IMR-90 (cell line): ENCODE measurements around the gene KCNQ5. TPM values are rescaled to one million over a fixed set of nuclear protein-coding genes. Genes with fewer than 3 reads are reported as not detected.

Experiments used
- ATAC-seq: fragments of 200-7000 bp; cut with Tn5 transposase; 2 replicates; pipeline ENCODE4 v1.9.1; 2020; ENCODE audit warnings: low read depth, mild to moderate bottlenecking, moderate library complexity
- BruUV-seq: library from RNA; stranded (reverse); fragments of 400-500 nt; replicated peaks from 2 replicates; lab custom pipeline; 2021; lab: Mats Ljungman, UMichigan
- CTCF ChIA-PET: fragments of 300-600 bp; formaldehyde crosslinking; extraction: SDS; loops from one replicate; lab custom pipeline; 2021; ENCODE audit warnings: antibody characterized with exemption; lab: Yijun Ruan, JAX
- POLR2A ChIA-PET: fragments of 300-600 bp; sonication (Branson Sonifier 250); formaldehyde crosslinking; loops from one replicate; lab custom pipeline; 2022; ENCODE audit warnings: antibody characterized with exemption; ENCODE audit not compliant: unreplicated experiment; lab: Charles Lee
- DNase-seq: peaks from one replicate; pipeline ENCODE4 v3.0.0; 2013
- H2AFZ ChIP-seq: replicated peaks from 2 replicates; pipeline ENCODE3; 2013; ENCODE audit warnings: low read length, mild to moderate bottlenecking; ENCODE audit not compliant: poor library complexity
- H2AK5ac ChIP-seq: 2 replicates; pipeline ENCODE4 v1.6.1; 2013; ENCODE audit warnings: low read depth, low read length, inconsistent platforms
- H2AK9ac ChIP-seq: replicated peaks from 2 replicates; pipeline ENCODE3; 2013; ENCODE audit warnings: mild to moderate bottlenecking, low read depth, low read length, moderate library complexity; ENCODE audit not compliant: poor library complexity
- H2BK120ac ChIP-seq: 2 replicates; pipeline ENCODE4 v1.6.1; 2013; ENCODE audit warnings: low read depth, low read length, inconsistent platforms
- H2BK15ac ChIP-seq: 3 replicates; pipeline ENCODE4 v1.6.1; 2013; ENCODE audit warnings: low read depth, low read length, inconsistent platforms
- H2BK20ac ChIP-seq: 2 replicates; pipeline ENCODE4 v1.6.1; 2013; ENCODE audit warnings: low read depth, mild to moderate bottlenecking, inconsistent platforms, low read length, moderate library complexity
- H2BK5ac ChIP-seq: 2 replicates; pipeline ENCODE4 v1.6.1; 2013; ENCODE audit warnings: mild to moderate bottlenecking, low read depth, low read length, inconsistent platforms; ENCODE audit not compliant: poor library complexity, severe bottlenecking
- H3K14ac ChIP-seq: replicated peaks from 2 replicates; pipeline ENCODE4 v1.6.1; 2013; ENCODE audit warnings: low read depth, low read length, inconsistent platforms
- H3K18ac ChIP-seq: 2 replicates; pipeline ENCODE4 v1.6.1; 2013; ENCODE audit warnings: low read depth, low read length, control low read depth
- H3K23ac ChIP-seq: 2 replicates; pipeline ENCODE4 v1.6.1; 2013; ENCODE audit warnings: low read depth, low read length, inconsistent platforms
- H3K27ac ChIP-seq: 2 replicates; pipeline ENCODE4 v1.5.1; 2013; ENCODE audit warnings: mild to moderate bottlenecking, control low read depth, low read length; ENCODE audit not compliant: insufficient read depth
- H3K27me3 ChIP-seq: 2 replicates; pipeline ENCODE4 v1.6.1; 2013; ENCODE audit warnings: low read length; ENCODE audit not compliant: control insufficient read depth, insufficient read depth
- H3K36me3 ChIP-seq: 2 replicates; pipeline ENCODE4 v1.6.1; 2013; ENCODE audit warnings: low read length, mixed read lengths; ENCODE audit not compliant: control insufficient read depth, insufficient read depth
- H3K4ac ChIP-seq: 2 replicates; pipeline ENCODE4 v1.6.1; 2013; ENCODE audit warnings: low read depth, low read length, inconsistent platforms
- H3K4me1 ChIP-seq: 2 replicates; pipeline ENCODE4 v1.6.1; 2013; ENCODE audit warnings: low read length, mixed read lengths; ENCODE audit not compliant: control insufficient read depth, insufficient read depth
- H3K4me2 ChIP-seq: 2 replicates; pipeline ENCODE4 v1.6.1; 2013; ENCODE audit warnings: low read depth, mild to moderate bottlenecking, control low read depth, low read length, moderate library complexity
- H3K4me3 ChIP-seq: 2 replicates; pipeline ENCODE4 v1.5.1; 2013; ENCODE audit warnings: low read depth, mild to moderate bottlenecking, control low read depth, low read length, moderate library complexity; ENCODE audit not compliant: insufficient read depth
- H3K56ac ChIP-seq: 2 replicates; pipeline ENCODE4 v1.6.1; 2013; ENCODE audit warnings: low read length, inconsistent platforms; ENCODE audit not compliant: insufficient read depth; ENCODE audit errors: extremely low read depth
- H3K79me1 ChIP-seq, 2 experiments: 2 replicates each; pipeline ENCODE4 v1.6.1; 2013; ENCODE audit warnings: low read length in 2 of 2, inconsistent platforms in 1 of 2, low read depth in 1 of 2
- H3K9ac ChIP-seq: 2 replicates; pipeline ENCODE4 v1.6.1; 2013; ENCODE audit warnings: low read depth, low read length, control low read depth
- H3K9me1 ChIP-seq: 2 replicates; pipeline ENCODE4 v1.6.1; 2013; ENCODE audit warnings: low read length, inconsistent platforms; ENCODE audit not compliant: insufficient read depth
- H3K9me3 ChIP-seq: 2 replicates; pipeline ENCODE4 v1.6.1; 2013; ENCODE audit warnings: low read length; ENCODE audit not compliant: control insufficient read depth, insufficient read depth
- H4K20me1 ChIP-seq: 2 replicates; pipeline ENCODE4 v1.6.1; 2013; ENCODE audit warnings: low read length, inconsistent platforms; ENCODE audit not compliant: insufficient read depth
- H4K5ac ChIP-seq: 2 replicates; pipeline ENCODE4 v1.6.1; 2013; ENCODE audit warnings: mild to moderate bottlenecking, low read depth, low read length, control low read depth
- H4K8ac ChIP-seq, 2 experiments: 2 replicates each; pipeline ENCODE4 v1.6.1; 2013; ENCODE audit warnings: low read depth in 2 of 2, low read length in 2 of 2, control low read depth in 1 of 2, inconsistent platforms in 1 of 2
- H4K91ac ChIP-seq: 2 replicates; pipeline ENCODE4 v1.6.1; 2013; ENCODE audit warnings: low read depth, low read length, inconsistent platforms; ENCODE audit not compliant: insufficient read depth
- BHLHE40 ChIP-seq: fragments of 150-350 bp; IDR thresholded peaks from 2 replicates; pipeline ENCODE4 v1.6.1; 2016; ENCODE audit warnings: mild to moderate bottlenecking, low read depth, low read length
- CTCF ChIP-seq: conservative IDR thresholded peaks from 2 replicates; pipeline ENCODE4 v1.5.1; 2012; ENCODE audit warnings: mild to moderate bottlenecking, low read depth, low read length, improper control_type of control experiment
- MAFK ChIP-seq: IDR thresholded peaks from 2 replicates; pipeline ENCODE4 v1.6.1; 2012; ENCODE audit warnings: low read depth, low read length, improper control_type of control experiment
- MXI1 ChIP-seq: IDR thresholded peaks from 2 replicates; pipeline ENCODE4 v1.6.1; 2012; ENCODE audit warnings: low read depth, mild to moderate bottlenecking, low read length, moderate library complexity, borderline replicate concordance
- POLR2A ChIP-seq: IDR thresholded peaks from 2 replicates; pipeline ENCODE4 v1.6.1; 2012; ENCODE audit warnings: mild to moderate bottlenecking, low read depth, low read length
- RCOR1 ChIP-seq: IDR thresholded peaks from 2 replicates; pipeline ENCODE4 v1.6.1; 2012; ENCODE audit warnings: mild to moderate bottlenecking, low read length, improper control_type of control experiment; ENCODE audit not compliant: insufficient replicate concordance
- RFX5 ChIP-seq: IDR thresholded peaks from 2 replicates; pipeline ENCODE4 v1.8.0; 2012; ENCODE audit warnings: low read depth, mild to moderate bottlenecking, low read length, moderate library complexity
- USF2 ChIP-seq: fragments of 150-350 bp; IDR thresholded peaks from 2 replicates; pipeline ENCODE4 v1.6.1; 2017; ENCODE audit warnings: mild to moderate bottlenecking, antibody characterized with exemption, low read length, low read depth
- dilution Hi-C: fragments of 300-500 bp; cut with HindIII; formaldehyde crosslinking; loops from one replicate; pipeline ENCODE4 v1.14.3; 2018; ENCODE audit warnings: low sequenced_read_pairs; ENCODE audit not compliant: unreplicated experiment
- in situ Hi-C: fragments of 300-500 bp; cut with MboI; formaldehyde crosslinking; loops from 3 replicates; pipeline ENCODE4 v1.14.3; 2019; ENCODE audit warnings: low sequenced_read_pairs, inconsistent platforms, mixed read lengths
- intact Hi-C: fragments of 100-400 bp; cut with micrococcal nuclease; formaldehyde crosslinking; loops from 2 replicates; pipeline ENCODE4 v1.10.0; 2022
- polyA plus RNA-seq, 3 experiments: library from polyadenylated mRNA; depleted of rRNA; stranded (reverse); fragments of >200 nt; gene quantifications; 2 replicates each; pipeline ENCODE4 v1.2.3, GENCODE V29; 2012; ENCODE audit warnings: low replicate concordance in 1 of 3
- total RNA-seq: library from RNA; depleted of rRNA; stranded (reverse); fragments of >200 nt; gene quantifications from 2 replicates; pipeline ENCODE4 v1.2.3, GENCODE V29; 2012

Gene KCNQ5
- total and polyA plus RNA-seq, 2 of the 4 experiments (the other 2 are of a cell fraction), result 0.75 to 1.3 TPM

DNA sequence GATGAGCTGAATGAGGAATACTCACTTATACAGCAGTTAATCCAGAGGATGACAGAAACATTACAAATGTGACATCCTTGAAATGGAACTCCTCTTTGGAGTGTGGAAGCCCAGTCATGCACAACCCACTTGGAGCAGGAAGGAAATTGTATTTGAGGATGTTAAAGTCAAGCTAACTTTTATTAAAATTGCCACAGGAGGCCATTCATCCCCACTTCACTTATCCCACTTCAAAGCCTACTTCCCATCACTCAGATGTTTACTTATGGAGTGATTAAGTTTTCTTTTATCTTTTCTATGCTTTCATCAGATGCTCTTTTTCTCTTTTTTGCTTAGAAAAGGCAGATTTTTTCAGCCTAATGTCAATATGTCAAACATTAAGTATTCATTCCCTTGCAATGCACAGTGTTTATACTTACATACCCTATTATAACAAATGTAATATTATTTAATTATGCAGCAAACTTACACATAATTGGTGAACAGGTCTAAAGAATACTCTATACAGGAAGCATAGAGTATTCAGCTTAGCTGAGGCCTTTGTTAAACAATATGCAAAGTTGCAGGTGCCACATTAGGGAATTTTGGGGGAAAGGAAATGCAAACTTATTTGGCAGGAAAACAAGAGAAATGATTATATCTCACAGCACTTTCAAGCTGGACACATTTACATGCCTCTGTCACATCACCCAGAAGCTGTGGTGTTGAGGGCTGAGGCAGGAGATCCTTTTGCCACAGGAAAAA, 454.5 kb downstream of the KCNQ5 start:
- Histone ChIP-seq H3K4me3 (no peak overlapping the region), H3K4ac (peak overlapping the region; percentile 35; the same call in 1 of the 2 replicates), H4K20me1 (no peaks in the 10 kb centered on the region), H2BK120ac (peak overlapping the region; percentile 33), H2AK9ac (no peak overlapping the region), H3K14ac (0 out of 2 replicates have a peak overlapping the region, but pooled peaks have one; percentile 58), H3K27me3 (no peaks in the 10 kb centered on the region), H3K23ac (no peak overlapping the region; the same call in 1 of the 2 replicates), H3K18ac (no peak overlapping the region; the same call in 1 of the 2 replicates), H2BK15ac (no peak overlapping the region; the same call in 2 of the 3 replicates), H2BK5ac (no peak overlapping the region), H3K27ac (no peak overlapping the region), H3K4me2 (no peak overlapping the region), H3K79me1 (no peaks in the 10 kb centered on the region), H3K9ac (no peak overlapping the region), H4K5ac (no peak overlapping the region), H3K4me1 (peaks cover 3% of the 10 kb centered on the region; the same call in 1 of the 2 replicates), H2BK20ac (peak overlapping the region; percentile 66; the same call in 1 of the 2 replicates), H3K9me1 (no peaks in the 10 kb centered on the region), H2AK5ac (peak overlapping the region; percentile 35; the same call in 1 of the 2 replicates), H2AFZ (no peak overlapping the region), H3K36me3 (no peaks in the 10 kb centered on the region), H3K56ac (no peak overlapping the region), H4K91ac (0 out of 2 replicates have a peak overlapping the region, but pooled peaks have one; percentile 4), H4K8ac (no peak overlapping the region; a peak in 1 of 4 replicates), H3K9me3 (no peaks in the 10 kb centered on the region)
- ATAC-seq (no peak), DNase-seq (no peak)
- ChIA-PET CTCF (interaction anchor here (0.6 kb wide), 1 partner anchor 452 kb away, joined by 3 read pairs; no protein-coding TSS in a partner anchor), POLR2A (no interaction called here)
- dilution Hi-C loops (no loop called here), intact Hi-C loops (no loop called here), in situ Hi-C loops (no loop called here)
- TF ChIP-seq MXI1, result no peak
- no peak for TF ChIP-seq RFX5
- TF ChIP-seq RCOR1, result no peak
- no peak for TF ChIP-seq CTCF
- no peak for TF ChIP-seq MAFK
- no peak for TF ChIP-seq BHLHE40
- TF ChIP-seq USF2, result no peak
- no peak for TF ChIP-seq POLR2A
- no TSS peak for BruUV-seq
